ENCODE results near the gene GPR84. TPM values are rescaled to one million over a fixed set of nuclear protein-coding genes. Genes with fewer than 3 reads are reported as not detected.

The GPR84 gene
- total and polyA plus RNA-seq, 9 of the 15 experiments (the other 6 are each of a cell fraction or from before 2014, with no cell fraction given): 0.07 to 0.18 (median 0.11) TPM; not detected in 5

DNA sequence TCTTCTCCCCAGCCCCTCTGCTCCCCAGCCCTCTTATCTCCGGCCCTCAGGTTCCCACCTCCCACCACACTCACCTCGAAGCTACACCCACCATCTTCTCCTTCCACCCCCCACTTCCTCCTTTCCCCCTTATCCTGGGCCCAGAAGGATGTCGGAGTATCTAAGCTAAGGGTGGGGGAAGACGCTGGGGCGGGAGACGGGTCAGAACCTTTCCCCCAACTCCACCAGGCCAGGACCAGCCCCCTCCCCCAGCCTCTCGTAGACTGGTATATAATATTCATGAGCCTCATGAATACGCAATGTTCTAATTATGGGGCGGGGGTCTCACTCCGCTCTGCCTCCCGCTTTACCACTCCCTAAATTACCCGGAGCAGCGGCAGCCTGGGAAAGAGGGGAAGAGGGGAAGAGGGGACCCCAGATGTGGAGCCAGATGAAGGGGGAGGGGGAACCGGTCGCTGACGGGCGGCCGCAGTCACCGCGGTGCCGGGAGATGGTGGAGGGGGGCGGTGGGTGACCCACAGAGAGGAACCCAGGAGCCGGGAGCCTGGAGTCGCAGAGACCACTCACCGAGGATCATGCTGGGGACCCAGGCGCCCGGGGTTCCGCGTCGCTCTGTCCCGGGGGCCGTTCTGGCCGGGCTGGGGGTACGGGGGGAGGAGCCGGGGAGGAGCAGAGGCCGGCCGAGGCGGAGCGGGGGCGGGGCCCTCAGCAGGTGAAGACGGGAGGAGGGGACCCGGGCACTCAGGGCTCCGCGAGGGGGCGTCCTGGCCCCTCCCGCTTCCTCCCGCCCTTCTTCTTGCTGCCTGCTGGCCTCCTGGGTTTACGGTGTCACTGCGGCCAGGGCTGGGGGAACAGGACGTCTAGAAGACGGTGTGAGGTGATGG lies 26.6 kb upstream of the GPR84 start (continued):
- TF ChIP-seq ELF4 (CRISPR knock-in tag; IDR thresholded peaks at IDR 0.05) (no peak), HDAC6 (IDR thresholded peaks at IDR 0.05; ENCODE audit: low read depth, low read length) (no peak), BRD4 (IDR thresholded peaks at IDR 0.05) (no peak), ZNF75A (CRISPR knock-in tag; IDR thresholded peaks at IDR 0.05) (no peak), ZNF197 (CRISPR knock-in tag; IDR thresholded peaks at IDR 0.05; ENCODE audit: low read depth) (no peak), SMAD4 (CRISPR knock-in tag; conservative IDR thresholded peaks at IDR 0.05) (no peak), NR4A1 (CRISPR knock-in tag; IDR thresholded peaks at IDR 0.05) (no peak), NR4A1 (tag; IDR thresholded peaks at IDR 0.05) (no peak), ZNF23 (CRISPR knock-in tag; IDR thresholded peaks at IDR 0.05) (no peak), U2AF2 (optimal IDR thresholded peaks at IDR 0.05; ENCODE audit: low read depth, low read length) (no peak), MYBL2 (IDR thresholded peaks at IDR 0.05; ENCODE audit: low read depth) (no peak), MYBL2 (CRISPR knock-in tag; IDR thresholded peaks at IDR 0.05; ENCODE audit: borderline replicate concordance) (no peak), ZNF445 (CRISPR knock-in tag; IDR thresholded peaks at IDR 0.05; ENCODE audit: low read depth) (no peak), KAT8 (IDR thresholded peaks at IDR 0.05; ENCODE audit: low read depth) (no peak), XRCC4 (IDR thresholded peaks at IDR 0.05; ENCODE audit: extremely low read depth, insufficient read depth, insufficient read length) (no peak), SMAD3 (CRISPR knock-in tag; conservative IDR thresholded peaks at IDR 0.05) (no peak), L3MBTL2 (IDR thresholded peaks at IDR 0.05) (peak; percentile 39; the same call in 1 of the 2 replicates), SRSF1 (IDR thresholded peaks at IDR 0.05; ENCODE audit: low read depth, low read length) (no peak), NR3C1 (CRISPR knock-in tag; IDR thresholded peaks at IDR 0.05) (no peak), ZSCAN32 (CRISPR knock-in tag; IDR thresholded peaks at IDR 0.05) (no peak), ETV1 (tag; conservative IDR thresholded peaks at IDR 0.05; ENCODE audit: low read depth) (no peak), PHF21A (IDR thresholded peaks at IDR 0.05; ENCODE audit: borderline replicate concordance, low read depth) (no peak)
- TF ChIP-seq, protein P1, sequence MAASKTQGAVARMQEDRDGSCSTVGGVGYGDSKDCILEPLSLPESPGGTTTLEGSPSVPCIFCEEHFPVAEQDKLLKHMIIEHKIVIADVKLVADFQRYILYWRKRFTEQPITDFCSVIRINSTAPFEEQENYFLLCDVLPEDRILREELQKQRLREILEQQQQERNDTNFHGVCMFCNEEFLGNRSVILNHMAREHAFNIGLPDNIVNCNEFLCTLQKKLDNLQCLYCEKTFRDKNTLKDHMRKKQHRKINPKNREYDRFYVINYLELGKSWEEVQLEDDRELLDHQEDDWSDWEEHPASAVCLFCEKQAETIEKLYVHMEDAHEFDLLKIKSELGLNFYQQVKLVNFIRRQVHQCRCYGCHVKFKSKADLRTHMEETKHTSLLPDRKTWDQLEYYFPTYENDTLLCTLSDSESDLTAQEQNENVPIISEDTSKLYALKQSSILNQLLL (CRISPR knock-in tag; IDR thresholded peaks at IDR 0.05; ENCODE audit: borderline replicate concordance): no peak
- TF ChIP-seq, protein P2, sequence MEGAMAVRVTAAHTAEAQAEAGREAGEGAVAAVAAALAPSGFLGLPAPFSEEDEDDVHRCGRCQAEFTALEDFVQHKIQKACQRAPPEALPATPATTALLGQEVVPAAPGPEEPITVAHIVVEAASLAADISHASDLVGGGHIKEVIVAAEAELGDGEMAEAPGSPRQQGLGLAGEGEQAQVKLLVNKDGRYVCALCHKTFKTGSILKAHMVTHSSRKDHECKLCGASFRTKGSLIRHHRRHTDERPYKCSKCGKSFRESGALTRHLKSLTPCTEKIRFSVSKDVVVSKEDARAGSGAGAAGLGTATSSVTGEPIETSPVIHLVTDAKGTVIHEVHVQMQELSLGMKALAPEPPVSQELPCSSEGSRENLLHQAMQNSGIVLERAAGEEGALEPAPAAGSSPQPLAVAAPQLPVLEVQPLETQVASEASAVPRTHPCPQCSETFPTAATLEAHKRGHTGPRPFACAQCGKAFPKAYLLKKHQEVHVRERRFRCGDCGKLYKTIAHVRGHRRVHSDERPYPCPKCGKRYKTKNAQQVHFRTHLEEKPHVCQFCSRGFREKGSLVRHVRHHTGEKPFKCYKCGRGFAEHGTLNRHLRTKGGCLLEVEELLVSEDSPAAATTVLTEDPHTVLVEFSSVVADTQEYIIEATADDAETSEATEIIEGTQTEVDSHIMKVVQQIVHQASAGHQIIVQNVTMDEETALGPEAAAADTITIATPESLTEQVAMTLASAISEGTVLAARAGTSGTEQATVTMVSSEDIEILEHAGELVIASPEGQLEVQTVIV (CRISPR knock-in tag; IDR thresholded peaks at IDR 0.05; ENCODE audit: borderline replicate concordance): no peak
- TF ChIP-seq, protein P3, sequence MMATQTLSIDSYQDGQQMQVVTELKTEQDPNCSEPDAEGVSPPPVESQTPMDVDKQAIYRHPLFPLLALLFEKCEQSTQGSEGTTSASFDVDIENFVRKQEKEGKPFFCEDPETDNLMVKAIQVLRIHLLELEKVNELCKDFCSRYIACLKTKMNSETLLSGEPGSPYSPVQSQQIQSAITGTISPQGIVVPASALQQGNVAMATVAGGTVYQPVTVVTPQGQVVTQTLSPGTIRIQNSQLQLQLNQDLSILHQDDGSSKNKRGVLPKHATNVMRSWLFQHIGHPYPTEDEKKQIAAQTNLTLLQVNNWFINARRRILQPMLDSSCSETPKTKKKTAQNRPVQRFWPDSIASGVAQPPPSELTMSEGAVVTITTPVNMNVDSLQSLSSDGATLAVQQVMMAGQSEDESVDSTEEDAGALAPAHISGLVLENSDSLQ (IDR thresholded peaks at IDR 0.05): peak; percentile 63

Measured in K562 (cell line).